GM12878 (cell line): ENCODE measurements around the gene RCC1. TPM values are rescaled to one million over a fixed set of nuclear protein-coding genes. Genes with fewer than 3 reads are reported as not detected.

Experiments used
- ATAC-seq: fragments of 200-7000 bp; cut with Tn5 transposase; 3 replicates; pipeline ENCODE4 v1.9.1; 2020; ENCODE audit warnings: mild to moderate bottlenecking, moderate library complexity
- BruUV-seq: library from RNA; stranded (reverse); fragments of 400-500 nt; replicated peaks from 2 replicates; lab custom pipeline; 2021; lab: Mats Ljungman, UMichigan
- CTCF ChIA-PET: fragments of 300-600 bp; sonication (Branson Sonifier 250); formaldehyde crosslinking; extraction: SDS; loops from one replicate; lab custom pipeline; 2021; ENCODE audit warnings: inconsistent platforms; lab: Yijun Ruan, JAX
- POLR2A ChIA-PET: fragments of 350-600 bp; formaldehyde crosslinking; extraction: SDS; loops from one replicate; lab custom pipeline; 2021; ENCODE audit warnings: inconsistent platforms; lab: Charles Lee
- RAD21 ChIA-PET: fragments of 300-600 bp; sonication (Branson Sonifier 250); formaldehyde crosslinking; loops from one replicate; lab custom pipeline; 2023; ENCODE audit warnings: antibody characterized with exemption; ENCODE audit not compliant: unreplicated experiment; lab: Charles Lee
- SMC1A ChIA-PET: fragments of 300-600 bp; sonication (Branson Sonifier 250); formaldehyde crosslinking; loops from one replicate; lab custom pipeline; 2023; ENCODE audit not compliant: unreplicated experiment, uncharacterized antibody; lab: Charles Lee
- DNase-seq: peaks from one replicate; pipeline ENCODE4 v3.0.0-alpha.2; 2011; ENCODE audit warnings: low read depth, low spot score
- FAIRE-seq: peaks from 3 replicates; lab custom pipeline; 2011; peaks lifted over from hg19 to GRCh38; lab: Jason Lieb, UNC
- H2AFZ ChIP-seq: 2 replicates; pipeline ENCODE4 v1.6.0; 2011; ENCODE audit warnings: low read depth, low read length, control low read depth; ENCODE audit not compliant: control insufficient read depth
- H3K27ac ChIP-seq: 2 replicates; pipeline ENCODE4 v1.5.1; 2011; ENCODE audit warnings: control low read depth; ENCODE audit not compliant: control insufficient read depth, insufficient read depth
- H3K27me3 ChIP-seq, 2 experiments: replicated peaks in 1 of 2; 2 replicates each; pipeline versions ENCODE4 v1.6.0 to v1.6.1; 2011; ENCODE audit warnings: low read length in 1 of 2; ENCODE audit not compliant: control insufficient read depth in 2 of 2, insufficient read depth in 2 of 2
- H3K36me3 ChIP-seq, 2 experiments: 2 replicates each; pipeline ENCODE4 v1.5.1; 2011; ENCODE audit warnings: low read length in 1 of 2; ENCODE audit not compliant: control insufficient read depth in 2 of 2, insufficient read depth in 2 of 2
- H3K4me1 ChIP-seq: 2 replicates; pipeline ENCODE4 v1.6.1; 2011; ENCODE audit warnings: mild to moderate bottlenecking, low read length, moderate library complexity, mixed read lengths; ENCODE audit not compliant: control insufficient read depth, insufficient read depth
- H3K4me2 ChIP-seq: 2 replicates; pipeline ENCODE4 v1.6.0; 2011; ENCODE audit warnings: control low read depth; ENCODE audit not compliant: control insufficient read depth, insufficient read depth
- H3K4me3 ChIP-seq: fragments of 200-600 bp; sonication (generic); 2 replicates; pipeline ENCODE4 v1.5.1; 2016
- H3K79me2 ChIP-seq: 2 replicates; pipeline ENCODE4 v1.6.0; 2011; ENCODE audit warnings: low read length; ENCODE audit not compliant: control insufficient read depth, insufficient read depth
- H3K9ac ChIP-seq: 2 replicates; pipeline ENCODE4 v1.8.0; 2011; ENCODE audit warnings: low read length, control low read depth, mixed read lengths; ENCODE audit not compliant: control insufficient read depth, insufficient read depth
- H3K9me3 ChIP-seq: replicated peaks from 3 replicates; pipeline ENCODE4 v1.5.1; 2011; ENCODE audit warnings: mild to moderate bottlenecking, low read length; ENCODE audit not compliant: control insufficient read depth, insufficient read depth
- H4K20me1 ChIP-seq: 2 replicates; pipeline ENCODE4 v1.6.0; 2011; ENCODE audit not compliant: control insufficient read depth, insufficient read depth
- BCL3 ChIP-seq: IDR thresholded peaks from 2 replicates; pipeline ENCODE4 v1.6.1; 2011; ENCODE audit warnings: borderline replicate concordance, low read depth, mild to moderate bottlenecking, moderate library complexity, low read length; ENCODE audit not compliant: insufficient read depth, poor library complexity, severe bottlenecking
- CREB1 ChIP-seq: IDR thresholded peaks from 2 replicates; pipeline ENCODE4 v1.6.1; 2012; ENCODE audit warnings: low read depth, mild to moderate bottlenecking, inconsistent platforms
- E2F4 ChIP-seq: IDR thresholded peaks from 2 replicates; pipeline ENCODE4 v1.6.1; 2012; ENCODE audit warnings: low read depth, low read length, improper control_type of control experiment
- HCFC1 ChIP-seq: fragments of 150-350 bp; IDR thresholded peaks from 2 replicates; pipeline ENCODE4 v1.6.1; 2014; ENCODE audit warnings: low read length
- KAT2A ChIP-seq: conservative IDR thresholded peaks from 2 replicates; pipeline ENCODE4 v1.6.1; 2011; ENCODE audit warnings: low read depth, low read length; ENCODE audit not compliant: control insufficient read depth
- MEF2B ChIP-seq: fragments of 450-650 bp; IDR thresholded peaks from 2 replicates; pipeline ENCODE4 v1.6.1; 2018; ENCODE audit warnings: mild to moderate bottlenecking, moderate library complexity; ENCODE audit not compliant: partially characterized antibody, poor library complexity, severe bottlenecking
- MTA2 ChIP-seq: fragments of 450-650 bp; IDR thresholded peaks from 2 replicates; pipeline ENCODE4 v1.6.1; 2016; ENCODE audit warnings: low read depth, mild to moderate bottlenecking, moderate library complexity
- MTA3 ChIP-seq: IDR thresholded peaks from 2 replicates; pipeline ENCODE4 v1.6.1; 2012; ENCODE audit warnings: low read length, inconsistent platforms, borderline replicate concordance
- PAX8 ChIP-seq: fragments of 450-650 bp; IDR thresholded peaks from 2 replicates; pipeline ENCODE4 v1.6.1; 2017; ENCODE audit warnings: mild to moderate bottlenecking, moderate library complexity
- SIN3A ChIP-seq: IDR thresholded peaks from 2 replicates; pipeline ENCODE4 v1.6.1; 2012; ENCODE audit warnings: low read depth, low read length, improper control_type of control experiment
- SREBF2 ChIP-seq: IDR thresholded peaks from 2 replicates; pipeline ENCODE4 v1.6.1; 2012; ENCODE audit warnings: mild to moderate bottlenecking, low read length
- TCF12 ChIP-seq: IDR thresholded peaks from 2 replicates; pipeline ENCODE4 v1.6.1; 2011; ENCODE audit warnings: low read depth, mild to moderate bottlenecking, low read length
- WRNIP1 ChIP-seq: IDR thresholded peaks from 2 replicates; pipeline ENCODE4 v1.6.1; 2011; ENCODE audit warnings: low read depth, low read length, improper control_type of control experiment, borderline replicate concordance
- YBX1 ChIP-seq: fragments of 450-650 bp; IDR thresholded peaks from 2 replicates; pipeline ENCODE4 v1.6.1; 2016; ENCODE audit warnings: antibody characterized with exemption
- YY1 ChIP-seq: IDR thresholded peaks from 2 replicates; pipeline ENCODE4 v1.6.1; 2011; ENCODE audit warnings: low read depth, mild to moderate bottlenecking, low read length
- ZSCAN29 ChIP-seq: fragments of 450-650 bp; IDR thresholded peaks from 2 replicates; pipeline ENCODE4 v1.6.1; 2017; ENCODE audit warnings: mild to moderate bottlenecking, moderate library complexity
- WGBS: methylation state at CpG from one replicate; pipeline ENCODE4 v1.1.6; 2016; ENCODE audit warnings: low lambda C conversion rate; ENCODE audit not compliant: insufficient replicate concordance, insufficient coverage; ENCODE audit errors: missing lambda C conversion rate; 5-methylcytosine and 5-hydroxymethylcytosine counted together
- in situ Hi-C: fragments of 300-500 bp; cut with MboI; formaldehyde crosslinking; loops from 9 replicates; pipeline ENCODE4 v1.14.3; 2018; ENCODE audit warnings: mixed read lengths
- intact Hi-C: fragments of 100-400 bp; cut with micrococcal nuclease; formaldehyde crosslinking; loops from one replicate; pipeline ENCODE4 v1.14.2; 2022; ENCODE audit not compliant: unreplicated experiment
- polyA plus RNA-seq, 11 experiments: library from polyadenylated mRNA; depleted of rRNA in 4 of 11; unstranded in 6 of 11; stranded (reverse) in 5 of 11; fragments of >200 nt; fragmentation: Nextera tagmentation in 4 of 11; fragmentation: Illumina TruSeq in 1 of 11; extraction: Ambion mirVana in 4 of 11; extraction: Trizol in 1 of 11; gene quantifications; 1 replicate in 1 of 11; 2 replicates in 10 of 11; pipeline versions ENCODE4 v1.2.1 to v1.2.3, GENCODE V29; 2011 to 2016; ENCODE audit warnings: inconsistent platforms in 2 of 11, missing spikeins in 2 of 11, low read depth in 1 of 11
- total RNA-seq, 4 experiments: library from RNA; depleted of rRNA in 3 of 4; stranded (reverse); fragments of >200 nt in 3 of 4; fragmentation: Illumina TruSeq in 1 of 4; extraction: Trizol in 1 of 4; gene quantifications; 2 replicates each; pipeline versions ENCODE4 v1.2.1 to v1.2.3, GENCODE V29; 2013 to 2021
- TF ChIP-seq, protein P1 (sequence below): IDR thresholded peaks from 2 replicates; pipeline ENCODE4 v1.6.1; 2011; ENCODE audit warnings: mild to moderate bottlenecking, low read depth, low read length, moderate library complexity; ENCODE audit not compliant: insufficient replicate concordance

Gene RCC1
- total and polyA plus RNA-seq, 10 of the 15 experiments (the other 5 are each of a cell fraction or from before 2014, with no cell fraction given) = 8.3 to 99.4 (median 74.6) TPM

DNA sequence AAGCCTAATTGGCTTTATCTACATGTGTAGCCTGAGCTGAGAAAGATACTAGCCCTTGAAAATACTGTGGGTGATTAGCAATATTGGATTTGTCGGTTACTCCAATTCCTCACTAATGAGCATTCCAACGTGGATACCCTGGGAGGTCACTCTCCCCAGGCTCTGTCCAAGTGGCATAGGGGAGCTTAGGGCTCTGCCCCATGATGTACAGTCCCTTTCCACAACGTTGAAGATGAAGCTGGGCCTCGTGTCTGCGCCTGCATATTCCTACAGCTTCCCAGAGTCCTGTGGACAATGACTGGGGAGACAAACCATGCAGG is 2.6 kb downstream of the RCC1 start (continued):
- TF ChIP-seq, protein P1, sequence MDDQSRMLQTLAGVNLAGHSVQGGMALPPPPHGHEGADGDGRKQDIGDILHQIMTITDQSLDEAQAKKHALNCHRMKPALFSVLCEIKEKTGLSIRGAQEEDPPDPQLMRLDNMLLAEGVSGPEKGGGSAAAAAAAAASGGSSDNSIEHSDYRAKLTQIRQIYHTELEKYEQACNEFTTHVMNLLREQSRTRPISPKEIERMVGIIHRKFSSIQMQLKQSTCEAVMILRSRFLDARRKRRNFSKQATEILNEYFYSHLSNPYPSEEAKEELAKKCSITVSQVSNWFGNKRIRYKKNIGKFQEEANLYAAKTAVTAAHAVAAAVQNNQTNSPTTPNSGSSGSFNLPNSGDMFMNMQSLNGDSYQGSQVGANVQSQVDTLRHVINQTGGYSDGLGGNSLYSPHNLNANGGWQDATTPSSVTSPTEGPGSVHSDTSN = no peak
- no peak for TF ChIP-seq CREB1
- TF ChIP-seq PAX8 = no peak
- TF ChIP-seq SIN3A = no peak
- TF ChIP-seq TCF12 = no peak
- no peak for TF ChIP-seq YY1
- no peak for TF ChIP-seq WRNIP1
- TF ChIP-seq E2F4 = no peak
- TF ChIP-seq MEF2B = no peak
- TF ChIP-seq MTA2 = no peak
- no peak for TF ChIP-seq YBX1

GRCh38 chr1:28509705-28510272 is 3.9 kb downstream of the RCC1 start:
- ATAC-seq (no peak), FAIRE-seq (no peak), DNase-seq (no peak)
- no TSS peak for BruUV-seq
- peaks cover 58% of the 10 kb centered on the region for H3K79me2 ChIP-seq
- H3K4me3 ChIP-seq = peak overlapping the region; percentile 84
- intact Hi-C loops (loop anchor here (5.0 kb wide), 1 partner anchor 228 kb away; the partner anchor contains the start of gene YTHDF2), in situ Hi-C loops (no loop called here)
- peaks cover 10% of the 10 kb centered on the region for H3K4me1 ChIP-seq
- WGBS = 10% methylated on average over 8 of the region's 8 CpGs
- POLR2A ChIA-PET = interaction anchor here (0.5 to 8.7 kb wide), 6 partner anchors 22 to 263 kb away, joined by 3 to 81 read pairs (median 4); no protein-coding TSS in a partner anchor
- CTCF ChIA-PET = interaction anchor here (0.9 to 8.9 kb wide), 7 partner anchors 66 to 275 kb away, joined by 3 to 58 read pairs (median 11); no protein-coding TSS in a partner anchor
- SMC1A ChIA-PET = interaction anchor here (0.6 to 4.0 kb wide), 7 partner anchors 71 to 451 kb away, joined by 3 to 28 read pairs (median 4); no protein-coding TSS in a partner anchor
- no peaks in the 10 kb centered on the region; the same call in 2 of the 3 replicates for H3K9me3 ChIP-seq
- peak overlapping the region; percentile 94 for H3K27ac ChIP-seq
- H3K27me3 ChIP-seq = no peaks in the 10 kb centered on the region
- peaks cover 5% of the 10 kb centered on the region for H4K20me1 ChIP-seq
- peaks cover 19 to 33% of the 10 kb centered on the region in 2 experiments for H3K36me3 ChIP-seq
- RAD21 ChIA-PET = interaction anchor here (0.5 to 2.8 kb wide), 8 partner anchors 14 to 261 kb away, joined by 3 to 8 read pairs (median 5); partner anchors contain the start of gene GMEB1
- no peak overlapping the region for H2AFZ ChIP-seq
- peak overlapping the region; percentile 100 for H3K9ac ChIP-seq
- peak overlapping the region; percentile 94 for H3K4me2 ChIP-seq
- no peak for TF ChIP-seq SREBF2
- TF ChIP-seq KAT2A = no peak
- no peak for TF ChIP-seq HCFC1
- peak; percentile 29; the same call in 1 of the 2 replicates for TF ChIP-seq MTA3
- TF ChIP-seq TCF12 = no peak
- TF ChIP-seq BCL3 = no peak
- TF ChIP-seq ZSCAN29 = 0 out of 2 replicates have a peak, but pooled peaks have one; percentile 31
- peak; percentile 46; the same call in 1 of the 2 replicates for TF ChIP-seq CREB1
